CD8-positive, alpha-beta memory T cell (primary cell): ENCODE results near the gene ASGR1. TPM values are rescaled to one million over a fixed set of nuclear protein-coding genes. Genes with fewer than 3 reads are reported as not detected.
"Not testable (repeated sequence)": the region's sequence is repeated elsewhere in the genome, so short reads cannot be mapped to it uniquely, and the experiment has no call there.

Experiments
- CTCF ChIA-PET: fragments of 350-600 bp; sonication (Branson Sonifier 250); formaldehyde crosslinking; loops from one replicate; lab custom pipeline; 2021; ENCODE audit warnings: antibody characterized with exemption; lab: Charles Lee
- POLR2A ChIA-PET: fragments of 350-600 bp; sonication (Branson Sonifier 250); formaldehyde crosslinking; loops from one replicate; lab custom pipeline; 2021; ENCODE audit warnings: antibody characterized with exemption; lab: Charles Lee
- DNase-seq, 5 donors: peaks; one replicate each; pipeline versions ENCODE4 v3.0.0 to v3.0.0-alpha.2; 2020 to 2022; ENCODE audit warnings: mixed read lengths in 1 of 5
- H3K27ac ChIP-seq: one replicate; pipeline ENCODE4 v1.7.0; 2013; ENCODE audit warnings: low read depth, mild to moderate bottlenecking, low read length, moderate library complexity
- H3K27me3 ChIP-seq: 2 replicates; pipeline ENCODE4 v1.7.0; 2013; ENCODE audit warnings: low read length, mild to moderate bottlenecking; ENCODE audit not compliant: insufficient read depth, poor library complexity, severe bottlenecking
- H3K36me3 ChIP-seq: 2 replicates; pipeline ENCODE4 v1.7.0; 2013; ENCODE audit warnings: mild to moderate bottlenecking, low read length, moderate library complexity; ENCODE audit not compliant: insufficient read depth
- H3K4me1 ChIP-seq: 2 replicates; pipeline ENCODE4 v1.7.0; 2013; ENCODE audit warnings: mild to moderate bottlenecking, low read length, moderate library complexity; ENCODE audit not compliant: insufficient read depth
- H3K4me3 ChIP-seq: 2 replicates; pipeline ENCODE4 v1.7.0; 2013; ENCODE audit warnings: mild to moderate bottlenecking, low read length
- H3K9me3 ChIP-seq: 2 replicates; pipeline ENCODE4 v1.7.0; 2013; ENCODE audit warnings: mild to moderate bottlenecking, low read length
- H3K27ac Mint-ChIP-seq, 8 donors: one replicate each; pipeline ENCODE4 v1.8.0; 2020 to 2021; ENCODE audit warnings: mixed read lengths in 8 of 8, mild to moderate bottlenecking in 6 of 8, inconsistent platforms in 3 of 8, moderate library complexity in 3 of 8
- H3K27me3 Mint-ChIP-seq, 2 donors: one replicate each; pipeline ENCODE4 v1.8.0; 2020 to 2021; ENCODE audit warnings: mixed read lengths in 2 of 2, mild to moderate bottlenecking in 1 of 2, moderate library complexity in 1 of 2
- H3K36me3 Mint-ChIP-seq, 3 donors: one replicate each; pipeline ENCODE4 v1.8.0; 2020 to 2021; ENCODE audit warnings: mixed read lengths in 3 of 3, inconsistent platforms in 1 of 3, mild to moderate bottlenecking in 1 of 3
- H3K4me1 Mint-ChIP-seq, 3 donors: one replicate each; pipeline ENCODE4 v1.8.0; 2020 to 2021; ENCODE audit warnings: mixed read lengths in 3 of 3, inconsistent platforms in 1 of 3, mild to moderate bottlenecking in 1 of 3
- H3K4me3 Mint-ChIP-seq, 7 donors: one replicate each; pipeline ENCODE4 v1.8.0; 2020 to 2021; ENCODE audit warnings: mixed read lengths in 7 of 7, mild to moderate bottlenecking in 6 of 7, moderate library complexity in 4 of 7, inconsistent platforms in 2 of 7
- H3K9me3 Mint-ChIP-seq, 5 donors: one replicate each; pipeline ENCODE4 v1.8.0; 2020 to 2022; ENCODE audit warnings: mixed read lengths in 5 of 5, mild to moderate bottlenecking in 3 of 5, moderate library complexity in 2 of 5, inconsistent platforms in 1 of 5
- polyA plus RNA-seq: library from polyadenylated mRNA; unstranded; fragments of 300-500 nt; fragmentation: Illumina TruSeq; gene quantifications from one replicate; pipeline ENCODE4 v1.2.3, GENCODE V29; 2021
- total RNA-seq, 2 experiments: library from RNA; stranded (reverse); gene quantifications; one replicate each; pipeline ENCODE4 v1.2.3, GENCODE V29; 2021

The ASGR1 gene
- total and polyA plus RNA-seq, 3 experiments from 2014 or later, result 0.46 to 0.55 TPM; not detected in 1

DNA sequence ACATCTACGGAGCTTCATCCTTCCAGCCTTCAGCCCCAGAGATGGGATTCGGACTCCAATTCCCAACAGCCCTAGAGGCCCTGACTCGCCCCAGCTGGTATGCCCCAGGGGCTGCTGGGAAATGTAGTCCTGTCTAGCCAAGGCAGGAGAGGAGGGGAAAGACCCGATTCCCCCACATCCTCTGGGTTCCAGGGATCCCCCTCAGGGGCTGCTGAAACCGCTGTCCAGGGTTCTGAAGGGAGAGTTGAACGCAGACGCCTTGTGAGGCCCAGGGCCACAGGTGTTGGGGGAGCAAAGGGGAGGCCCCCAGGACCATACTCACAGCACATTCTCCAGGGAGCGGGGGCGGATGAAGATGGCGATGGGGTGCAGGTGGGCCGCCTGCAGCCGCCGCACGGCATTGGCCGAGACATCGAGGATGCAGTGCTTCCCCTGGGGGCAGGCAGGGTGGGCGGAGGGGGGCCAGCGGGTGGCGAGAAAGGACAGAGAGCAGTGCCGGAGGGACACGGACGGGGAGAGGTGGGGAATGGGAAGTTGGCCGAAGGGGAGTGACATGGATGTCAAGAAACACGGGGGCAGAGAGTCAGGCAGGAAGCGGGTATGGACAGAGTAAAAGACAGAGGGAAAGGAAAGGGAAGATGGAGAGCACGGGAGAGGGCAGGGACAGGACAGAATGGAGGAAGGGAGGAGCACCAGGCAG is 12.6 kb upstream of the ASGR1 start:
- H3K36me3 ChIP-seq, result no peaks in the 10 kb centered on the region
- H3K4me1 ChIP-seq, result no peaks in the 10 kb centered on the region
- Mint-ChIP-seq H3K9me3 (no peaks in the 10 kb centered on the region), H3K36me3 (peaks cover 0 to 6% (median 0%) of the 10 kb centered on the region in 3 donors), H3K27ac (no peak overlapping the region), H3K27me3 (peaks cover 0 to 2% of the 10 kb centered on the region in 2 donors), H3K4me1 (no peaks in the 10 kb centered on the region), H3K4me3 (no peak overlapping the region)
- H3K9me3 ChIP-seq, result no peaks in the 10 kb centered on the region
- no peaks in the 10 kb centered on the region for H3K27me3 ChIP-seq
- ChIA-PET POLR2A (no interaction called here), CTCF (no interaction called here)
- H3K4me3 ChIP-seq, result no peak overlapping the region
- H3K27ac ChIP-seq, result no peak overlapping the region
- DNase-seq, result no peak

DNA sequence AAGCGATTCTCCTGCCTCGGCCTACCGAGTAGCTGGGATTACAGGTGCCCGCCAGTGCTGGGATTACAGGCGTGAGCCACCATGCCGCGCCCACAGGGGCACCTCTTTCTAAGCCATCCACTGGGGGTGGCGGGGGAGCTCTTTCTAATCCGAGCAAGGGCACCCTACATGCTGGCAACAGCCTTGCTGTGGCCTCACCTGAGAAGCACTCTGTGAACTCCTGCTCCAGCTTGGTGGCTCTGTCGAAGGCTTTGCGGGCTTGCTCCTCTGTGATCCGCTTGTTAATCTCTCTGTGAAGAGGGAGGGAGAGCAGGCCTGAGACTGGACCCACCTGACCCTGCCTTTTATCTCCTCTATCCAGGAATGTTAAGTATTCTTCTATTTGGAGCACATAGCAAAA is 11.9 kb upstream of the ASGR1 start:
- H3K36me3 ChIP-seq, result no peaks in the 10 kb centered on the region
- Mint-ChIP-seq H3K27ac (peak overlapping the region in 1 of 8 donors; percentile 65), H3K36me3 (peaks cover 0 to 4% (median 0%) of the 10 kb centered on the region in 3 donors), H3K27me3 (peaks cover 0 to 2% of the 10 kb centered on the region in 2 donors), H3K4me1 (no peaks in the 10 kb centered on the region), H3K4me3 (no peak overlapping the region), H3K9me3 (no peaks in the 10 kb centered on the region)
- DNase-seq, result no peak
- H3K27ac ChIP-seq, result no peak overlapping the region
- no peak overlapping the region for H3K4me3 ChIP-seq
- no peaks in the 10 kb centered on the region for H3K4me1 ChIP-seq
- no peaks in the 10 kb centered on the region for H3K27me3 ChIP-seq
- H3K9me3 ChIP-seq, result no peaks in the 10 kb centered on the region
- ChIA-PET POLR2A (no interaction called here), CTCF (no interaction called here)

DNA sequence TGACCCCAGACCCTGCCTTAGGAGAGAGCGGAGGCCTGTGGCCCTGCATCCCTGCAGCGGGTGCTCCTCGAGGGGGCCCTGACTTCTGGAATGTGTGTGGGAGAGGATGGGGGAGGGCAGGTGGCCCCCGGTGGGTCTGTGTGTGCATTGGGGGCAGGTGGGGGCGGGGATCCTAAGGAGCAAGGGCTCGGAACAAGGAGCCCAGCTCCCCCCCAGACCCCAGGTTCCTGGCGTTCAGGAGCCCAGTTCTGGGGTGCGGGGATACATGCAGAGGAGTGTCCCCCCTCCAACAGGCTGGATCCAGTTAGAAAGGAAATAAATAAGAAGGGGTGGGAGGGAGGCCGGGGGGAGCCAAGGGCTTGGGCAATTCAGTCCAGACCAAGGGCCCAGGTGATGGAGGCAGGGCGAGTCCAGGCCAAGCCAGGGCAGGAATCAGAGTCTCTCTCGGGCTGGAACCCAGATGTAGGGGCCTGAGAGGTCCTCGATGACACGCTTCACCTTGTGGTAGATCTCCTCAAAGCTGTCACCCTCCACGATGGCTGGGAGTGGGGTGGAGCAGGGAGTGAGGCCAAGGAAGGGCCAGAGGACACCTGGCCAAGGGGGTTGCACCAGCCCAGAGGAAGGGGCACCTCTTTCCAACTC is 11.2 kb upstream of the ASGR1 start:
- peak overlapping the region in 1 of 8 donors; percentile 47 for H3K27ac Mint-ChIP-seq
- ChIA-PET CTCF (no interaction called here), POLR2A (no interaction called here)
- H3K9me3 ChIP-seq, result no peaks in the 10 kb centered on the region
- no peaks in the 10 kb centered on the region for H3K4me1 ChIP-seq
- no peaks in the 10 kb centered on the region for H3K4me1 Mint-ChIP-seq
- DNase-seq, result no peak
- no peaks in the 10 kb centered on the region for H3K9me3 Mint-ChIP-seq
- H3K4me3 Mint-ChIP-seq, result no peak overlapping the region
- H3K36me3 Mint-ChIP-seq, result peaks cover 0 to 4% (median 0%) of the 10 kb centered on the region in 3 donors
- H3K27me3 ChIP-seq, result no peaks in the 10 kb centered on the region
- H3K4me3 ChIP-seq, result no peak overlapping the region
- no peak overlapping the region for H3K27ac ChIP-seq
- no peaks in the 10 kb centered on the region for H3K36me3 ChIP-seq
- peaks cover 0 to 2% of the 10 kb centered on the region in 2 donors for H3K27me3 Mint-ChIP-seq

DNA sequence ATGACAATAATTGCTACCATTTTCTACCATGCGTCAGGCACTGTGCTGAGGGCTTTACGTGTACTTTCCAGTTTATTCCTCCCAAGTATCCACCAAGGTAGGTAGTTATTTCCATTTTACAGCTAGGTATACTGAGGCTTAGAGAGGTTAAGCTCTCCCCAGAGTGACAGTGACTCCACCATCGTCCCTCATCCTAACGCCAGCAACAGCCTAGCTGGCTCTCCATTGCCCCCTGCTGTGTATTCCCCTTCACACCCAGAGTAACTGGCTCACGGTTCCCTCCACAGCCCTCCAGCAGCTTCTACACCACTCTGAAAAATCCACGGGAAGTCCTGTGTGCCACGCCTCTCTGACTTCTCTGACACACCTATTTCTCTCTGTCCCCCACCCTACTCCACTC is 7.1 kb upstream of the ASGR1 start:
- Mint-ChIP-seq H3K9me3 (no peaks in the 10 kb centered on the region), H3K36me3 (no peaks in the 10 kb centered on the region), H3K4me3 (no peak overlapping the region), H3K4me1 (no peaks in the 10 kb centered on the region), H3K27me3 (peaks cover 0 to 2% of the 10 kb centered on the region in 2 donors), H3K27ac (no peak overlapping the region)
- Histone ChIP-seq H3K4me3 (no peak overlapping the region), H3K9me3 (no peaks in the 10 kb centered on the region), H3K36me3 (no peaks in the 10 kb centered on the region), H3K4me1 (no peaks in the 10 kb centered on the region), H3K27me3 (no peaks in the 10 kb centered on the region), H3K27ac (no peak overlapping the region)
- ChIA-PET CTCF (no interaction called here), POLR2A (no interaction called here)
- no peak for DNase-seq

DNA sequence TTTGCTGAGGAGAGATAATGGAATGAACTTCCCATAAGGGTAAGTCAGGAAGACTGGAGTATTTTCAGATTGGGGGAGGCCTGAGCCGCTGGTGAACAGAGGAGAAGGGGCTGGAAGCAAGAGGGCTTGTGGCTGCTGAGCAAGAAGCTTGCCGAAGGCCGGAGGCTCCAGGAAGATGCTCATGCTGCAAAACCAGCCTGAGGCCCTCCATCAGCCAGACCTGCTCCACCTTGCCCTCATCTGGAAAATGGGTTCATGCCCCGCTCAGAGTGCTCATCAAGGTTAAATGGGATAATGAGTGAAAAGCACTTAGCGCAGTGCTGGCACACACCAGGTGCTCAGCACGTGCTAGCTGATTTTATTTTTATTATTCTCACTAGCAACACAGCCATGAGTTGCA is 5.5 kb upstream of the ASGR1 start:
- Mint-ChIP-seq H3K27me3 (peaks cover 0 to 2% of the 10 kb centered on the region in 2 donors), H3K36me3 (no peaks in the 10 kb centered on the region), H3K9me3 (no peaks in the 10 kb centered on the region), H3K27ac (peak overlapping the region in 1 of 8 donors; percentile 24), H3K4me3 (no peak overlapping the region), H3K4me1 (no peaks in the 10 kb centered on the region)
- Histone ChIP-seq H3K36me3 (no peaks in the 10 kb centered on the region), H3K4me1 (no peaks in the 10 kb centered on the region), H3K4me3 (no peak overlapping the region), H3K27ac (no peak overlapping the region), H3K9me3 (no peaks in the 10 kb centered on the region), H3K27me3 (no peaks in the 10 kb centered on the region)
- ChIA-PET POLR2A (no interaction called here), CTCF (interaction anchor here (1.2 kb wide), 1 partner anchor 47 kb away, joined by 3 read pairs; no protein-coding TSS in a partner anchor)
- DNase-seq, result no peak

DNA sequence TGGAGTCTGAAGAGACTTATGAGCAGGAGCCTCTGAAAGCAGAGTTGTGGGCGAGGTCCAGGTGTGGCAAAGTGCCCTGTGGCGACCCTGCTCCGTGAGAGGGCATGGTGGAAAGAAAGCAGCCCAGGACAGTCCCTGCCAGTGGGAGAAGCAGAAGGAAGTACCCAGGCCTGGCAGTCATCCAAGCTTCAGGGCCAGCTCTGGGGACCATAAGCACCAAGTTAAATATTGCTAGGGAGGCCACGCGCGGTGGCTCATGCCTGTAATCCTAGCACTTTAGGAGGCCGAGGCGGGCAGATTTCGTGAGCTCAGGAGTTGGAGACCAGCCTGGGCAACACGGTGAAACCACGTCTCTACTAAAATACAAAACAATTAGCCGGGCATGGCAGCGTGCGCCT is 4.9 kb upstream of the ASGR1 start:
- ChIA-PET CTCF (no interaction called here), POLR2A (no interaction called here)
- no peaks in the 10 kb centered on the region for H3K4me1 Mint-ChIP-seq
- H3K27me3 Mint-ChIP-seq, result peaks cover 0 to 6% of the 10 kb centered on the region in 2 donors
- no peak overlapping the region for H3K27ac ChIP-seq
- no peaks in the 10 kb centered on the region for H3K9me3 ChIP-seq
- DNase-seq, result no peak
- no peaks in the 10 kb centered on the region for H3K9me3 Mint-ChIP-seq
- no peaks in the 10 kb centered on the region for H3K36me3 Mint-ChIP-seq
- peak overlapping the region in 1 of 8 donors; percentile 97 for H3K27ac Mint-ChIP-seq
- no peaks in the 10 kb centered on the region for H3K36me3 ChIP-seq
- H3K4me3 Mint-ChIP-seq, result no peak overlapping the region
- H3K4me3 ChIP-seq, result no peak overlapping the region
- no peaks in the 10 kb centered on the region for H3K27me3 ChIP-seq
- H3K4me1 ChIP-seq, result no peaks in the 10 kb centered on the region

DNA sequence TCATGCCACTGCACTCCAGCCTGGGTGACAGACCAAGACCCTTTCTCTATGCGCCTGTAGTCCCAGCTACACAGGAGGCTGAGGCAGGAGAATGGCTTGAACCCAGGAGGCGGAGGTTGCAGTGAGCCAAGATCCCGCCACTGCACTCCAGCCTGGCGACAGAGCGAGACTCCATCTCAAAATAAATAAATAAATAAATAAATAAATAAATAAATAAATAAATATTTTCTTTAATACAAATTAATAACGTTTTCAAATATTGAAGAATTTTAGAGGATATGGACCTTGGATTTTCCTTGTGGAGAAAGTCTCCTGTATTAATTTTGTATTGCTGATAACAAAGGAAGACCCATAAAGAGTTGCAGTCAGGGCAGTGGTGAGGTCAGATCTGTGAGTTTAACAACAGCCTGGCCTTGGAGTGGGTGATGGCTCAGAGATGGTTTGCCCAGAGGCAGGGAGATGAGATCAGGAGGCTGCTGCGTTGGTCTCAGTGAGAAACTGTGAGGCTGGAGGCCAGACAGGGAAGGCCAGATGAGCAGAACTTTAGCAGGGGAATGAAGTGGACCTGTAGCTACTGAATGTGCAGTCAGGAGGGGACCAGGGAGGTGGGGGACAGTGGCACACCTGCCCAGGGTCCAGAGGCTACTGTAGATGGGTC is 4.4 kb upstream of the ASGR1 start:
- Mint-ChIP-seq H3K4me3 (no peak overlapping the region), H3K36me3 (no peaks in the 10 kb centered on the region), H3K27ac (peak overlapping the region in 2 of 8 donors; percentile 51 to 97), H3K9me3 (no peaks in the 10 kb centered on the region), H3K27me3 (peaks cover 0 to 8% of the 10 kb centered on the region in 2 donors), H3K4me1 (no peaks in the 10 kb centered on the region)
- Histone ChIP-seq H3K36me3 (no peaks in the 10 kb centered on the region), H3K9me3 (no peaks in the 10 kb centered on the region), H3K4me1 (no peaks in the 10 kb centered on the region), H3K4me3 (no peak overlapping the region), H3K27ac (no peak overlapping the region), H3K27me3 (no peaks in the 10 kb centered on the region)
- ChIA-PET CTCF (no interaction called here), POLR2A (no interaction called here)
- no peak for DNase-seq

DNA sequence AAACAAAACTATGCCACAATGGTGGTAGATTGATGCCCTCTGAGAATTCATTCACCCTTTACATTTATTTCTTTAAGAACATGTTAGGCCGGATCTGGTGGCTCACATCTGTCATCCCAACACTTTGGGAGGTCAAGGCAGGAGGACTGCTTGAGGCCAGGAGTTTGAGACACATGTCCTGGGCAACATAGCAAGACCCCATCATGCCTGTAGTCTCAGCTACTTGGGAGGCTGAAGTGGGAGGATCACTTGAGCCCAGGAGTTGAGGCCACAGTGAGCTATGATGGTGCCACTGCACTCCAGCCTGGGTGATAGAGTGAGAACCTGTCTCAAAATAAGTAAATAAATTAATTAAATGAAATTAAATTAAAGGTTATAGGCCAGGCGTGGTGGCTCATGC is 2.9 kb upstream of the ASGR1 start:
- H3K27ac Mint-ChIP-seq, H3K9me3 ChIP-seq, CTCF ChIA-PET, POLR2A ChIA-PET, H3K4me3 Mint-ChIP-seq, H3K36me3 Mint-ChIP-seq, H3K4me3 ChIP-seq, DNase-seq, H3K27ac ChIP-seq, H3K27me3 ChIP-seq, H3K9me3 Mint-ChIP-seq, H3K36me3 ChIP-seq: not testable (repeated sequence)
- peaks cover 13 to 20% of the 10 kb centered on the region in 2 donors for H3K27me3 Mint-ChIP-seq
- peaks cover 9 to 13% (median 10%) of the 10 kb centered on the region in 3 donors for H3K4me1 Mint-ChIP-seq
- peaks cover 10% of the 10 kb centered on the region for H3K4me1 ChIP-seq
